ENCODE data around the gene EPAS1. TPM values are rescaled to one million over a fixed set of nuclear protein-coding genes. Genes with fewer than 3 reads are reported as not detected.

The EPAS1 gene
- total and polyA plus RNA-seq, 2 of the 13 experiments (the other 11 are each of a cell fraction or from before 2014, with no cell fraction given), result 47.1 to 182 TPM

DNA sequence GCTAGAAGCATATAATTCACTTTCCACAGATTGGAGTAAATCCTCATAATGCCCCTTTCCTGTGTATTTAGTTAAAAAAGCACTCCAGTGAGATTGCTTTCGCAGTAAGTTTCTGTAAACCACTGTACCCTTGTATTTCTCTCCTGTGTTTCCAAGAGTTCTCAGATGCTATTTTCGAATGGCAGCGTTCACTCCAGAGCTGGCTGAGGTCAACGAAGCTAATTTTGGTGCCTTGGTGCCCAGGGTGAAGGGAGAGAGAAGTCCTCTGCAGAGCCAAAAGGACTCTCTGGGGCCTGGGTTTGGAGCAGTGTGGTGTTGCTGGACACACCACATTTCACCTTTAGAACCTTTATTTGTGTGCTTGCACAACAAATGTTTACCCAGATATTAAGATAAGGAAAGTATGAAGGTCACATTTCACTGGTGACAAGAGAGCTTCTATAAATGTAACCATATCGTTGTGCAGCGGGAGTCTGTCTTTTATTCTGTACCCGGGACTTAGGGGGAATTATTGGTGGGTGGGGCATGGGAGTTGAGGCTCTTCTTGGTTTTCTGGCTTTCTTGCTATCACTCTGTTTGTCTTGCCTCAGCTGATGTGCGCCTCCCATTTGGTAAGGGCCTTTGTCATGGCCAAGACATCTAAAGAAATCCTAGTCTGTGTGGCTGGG is 9.9 kb downstream of the EPAS1 start (continued):
- TF ChIP-seq RORA (CRISPR knock-in tag; IDR thresholded peaks at IDR 0.05) (peak; percentile 71; the same call in 1 of the 2 replicates), MAFG (CRISPR knock-in tag; IDR thresholded peaks at IDR 0.05) (no peak), RFX1 (IDR thresholded peaks at IDR 0.05) (no peak), NCOA2 (CRISPR knock-in tag; IDR thresholded peaks at IDR 0.05) (peak; percentile 98), HMG20B (CRISPR knock-in tag; conservative IDR thresholded peaks at IDR 0.05) (peak; percentile 82), SAP130 (CRISPR knock-in tag; IDR thresholded peaks at IDR 0.05; ENCODE audit: low read depth) (peak; percentile 93), HDAC1 (CRISPR knock-in tag; IDR thresholded peaks at IDR 0.05) (peak; percentile 69; the same call in 1 of the 2 replicates), ZZZ3 (CRISPR knock-in tag; IDR thresholded peaks at IDR 0.05; ENCODE audit: borderline replicate concordance) (no peak), RCOR2 (CRISPR knock-in tag; IDR thresholded peaks at IDR 0.05) (peak; percentile 89), ZSCAN20 (CRISPR knock-in tag; IDR thresholded peaks at IDR 0.05; ENCODE audit: borderline replicate concordance) (0 out of 2 replicates have a peak, but pooled peaks have one; percentile 35), TOPORS (CRISPR knock-in tag; IDR thresholded peaks at IDR 0.05) (0 out of 2 replicates have a peak, but pooled peaks have one; percentile 6), TAF1 (CRISPR knock-in tag; IDR thresholded peaks at IDR 0.05) (peak; percentile 53; the same call in 1 of the 2 replicates), BRD4 (CRISPR knock-in tag; IDR thresholded peaks at IDR 0.05) (peak; percentile 56; the same call in 1 of the 2 replicates), ZNF282 (IDR thresholded peaks at IDR 0.05; ENCODE audit: partially characterized antibody) (no peak), GATAD1 (CRISPR knock-in tag; IDR thresholded peaks at IDR 0.05) (peak; percentile 74)
- TF ChIP-seq, protein P1, sequence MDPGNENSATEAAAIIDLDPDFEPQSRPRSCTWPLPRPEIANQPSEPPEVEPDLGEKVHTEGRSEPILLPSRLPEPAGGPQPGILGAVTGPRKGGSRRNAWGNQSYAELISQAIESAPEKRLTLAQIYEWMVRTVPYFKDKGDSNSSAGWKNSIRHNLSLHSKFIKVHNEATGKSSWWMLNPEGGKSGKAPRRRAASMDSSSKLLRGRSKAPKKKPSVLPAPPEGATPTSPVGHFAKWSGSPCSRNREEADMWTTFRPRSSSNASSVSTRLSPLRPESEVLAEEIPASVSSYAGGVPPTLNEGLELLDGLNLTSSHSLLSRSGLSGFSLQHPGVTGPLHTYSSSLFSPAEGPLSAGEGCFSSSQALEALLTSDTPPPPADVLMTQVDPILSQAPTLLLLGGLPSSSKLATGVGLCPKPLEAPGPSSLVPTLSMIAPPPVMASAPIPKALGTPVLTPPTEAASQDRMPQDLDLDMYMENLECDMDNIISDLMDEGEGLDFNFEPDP (CRISPR knock-in tag; conservative IDR thresholded peaks at IDR 0.05), result no peak
- TF ChIP-seq, protein P2, sequence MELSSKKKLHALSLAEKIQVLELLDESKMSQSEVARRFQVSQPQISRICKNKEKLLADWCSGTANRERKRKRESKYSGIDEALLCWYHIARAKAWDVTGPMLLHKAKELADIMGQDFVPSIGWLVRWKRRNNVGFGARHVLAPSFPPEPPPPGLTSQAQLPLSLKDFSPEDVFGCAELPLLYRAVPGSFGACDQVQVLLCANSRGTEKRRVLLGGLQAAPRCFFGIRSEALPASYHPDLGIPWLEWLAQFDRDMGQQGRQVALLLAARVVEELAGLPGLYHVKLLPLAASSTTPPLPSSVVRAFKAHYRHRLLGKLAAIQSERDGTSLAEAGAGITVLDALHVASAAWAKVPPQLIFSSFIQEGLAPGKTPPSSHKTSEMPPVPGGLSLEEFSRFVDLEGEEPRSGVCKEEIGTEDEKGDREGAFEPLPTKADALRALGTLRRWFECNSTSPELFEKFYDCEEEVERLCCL (CRISPR knock-in tag; IDR thresholded peaks at IDR 0.05; ENCODE audit: borderline replicate concordance), result no peak
- TF ChIP-seq, protein P3, sequence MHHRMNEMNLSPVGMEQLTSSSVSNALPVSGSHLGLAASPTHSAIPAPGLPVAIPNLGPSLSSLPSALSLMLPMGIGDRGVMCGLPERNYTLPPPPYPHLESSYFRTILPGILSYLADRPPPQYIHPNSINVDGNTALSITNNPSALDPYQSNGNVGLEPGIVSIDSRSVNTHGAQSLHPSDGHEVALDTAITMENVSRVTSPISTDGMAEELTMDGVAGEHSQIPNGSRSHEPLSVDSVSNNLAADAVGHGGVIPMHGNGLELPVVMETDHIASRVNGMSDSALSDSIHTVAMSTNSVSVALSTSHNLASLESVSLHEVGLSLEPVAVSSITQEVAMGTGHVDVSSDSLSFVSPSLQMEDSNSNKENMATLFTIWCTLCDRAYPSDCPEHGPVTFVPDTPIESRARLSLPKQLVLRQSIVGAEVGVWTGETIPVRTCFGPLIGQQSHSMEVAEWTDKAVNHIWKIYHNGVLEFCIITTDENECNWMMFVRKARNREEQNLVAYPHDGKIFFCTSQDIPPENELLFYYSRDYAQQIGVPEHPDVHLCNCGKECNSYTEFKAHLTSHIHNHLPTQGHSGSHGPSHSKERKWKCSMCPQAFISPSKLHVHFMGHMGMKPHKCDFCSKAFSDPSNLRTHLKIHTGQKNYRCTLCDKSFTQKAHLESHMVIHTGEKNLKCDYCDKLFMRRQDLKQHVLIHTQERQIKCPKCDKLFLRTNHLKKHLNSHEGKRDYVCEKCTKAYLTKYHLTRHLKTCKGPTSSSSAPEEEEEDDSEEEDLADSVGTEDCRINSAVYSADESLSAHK (CRISPR knock-in tag; IDR thresholded peaks at IDR 0.05; ENCODE audit: borderline replicate concordance), result no peak
- TF ChIP-seq, protein P4, sequence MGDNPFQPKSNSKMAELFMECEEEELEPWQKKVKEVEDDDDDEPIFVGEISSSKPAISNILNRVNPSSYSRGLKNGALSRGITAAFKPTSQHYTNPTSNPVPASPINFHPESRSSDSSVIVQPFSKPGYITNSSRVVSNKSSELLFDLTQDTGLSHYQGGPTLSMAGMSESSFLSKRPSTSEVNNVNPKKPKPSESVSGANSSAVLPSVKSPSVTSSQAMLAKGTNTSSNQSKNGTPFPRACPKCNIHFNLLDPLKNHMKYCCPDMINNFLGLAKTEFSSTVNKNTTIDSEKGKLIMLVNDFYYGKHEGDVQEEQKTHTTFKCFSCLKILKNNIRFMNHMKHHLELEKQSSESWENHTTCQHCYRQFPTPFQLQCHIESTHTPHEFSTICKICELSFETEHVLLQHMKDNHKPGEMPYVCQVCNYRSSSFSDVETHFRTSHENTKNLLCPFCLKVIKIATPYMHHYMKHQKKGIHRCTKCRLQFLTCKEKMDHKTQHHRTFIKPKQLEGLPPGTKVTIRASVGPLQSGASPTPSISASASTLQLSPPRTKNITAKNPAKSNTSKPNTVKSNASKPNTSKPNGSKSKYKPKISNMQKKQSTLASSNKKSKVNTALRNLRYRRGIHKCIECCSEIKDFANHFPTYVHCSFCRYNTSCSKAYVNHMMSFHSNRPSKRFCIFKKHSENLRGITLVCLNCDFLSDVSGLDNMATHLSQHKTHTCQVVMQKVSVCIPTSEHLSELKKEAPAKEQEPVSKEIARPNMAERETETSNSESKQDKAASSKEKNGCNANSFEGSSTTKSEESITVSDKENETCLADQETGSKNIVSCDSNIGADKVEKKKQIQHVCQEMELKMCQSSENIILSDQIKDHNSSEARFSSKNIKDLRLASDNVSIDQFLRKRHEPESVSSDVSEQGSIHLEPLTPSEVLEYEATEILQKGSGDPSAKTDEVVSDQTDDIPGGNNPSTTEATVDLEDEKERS (CRISPR knock-in tag; IDR thresholded peaks at IDR 0.05), result peak; percentile 74; the same call in 1 of the 2 replicates
- TF ChIP-seq, protein P5, sequence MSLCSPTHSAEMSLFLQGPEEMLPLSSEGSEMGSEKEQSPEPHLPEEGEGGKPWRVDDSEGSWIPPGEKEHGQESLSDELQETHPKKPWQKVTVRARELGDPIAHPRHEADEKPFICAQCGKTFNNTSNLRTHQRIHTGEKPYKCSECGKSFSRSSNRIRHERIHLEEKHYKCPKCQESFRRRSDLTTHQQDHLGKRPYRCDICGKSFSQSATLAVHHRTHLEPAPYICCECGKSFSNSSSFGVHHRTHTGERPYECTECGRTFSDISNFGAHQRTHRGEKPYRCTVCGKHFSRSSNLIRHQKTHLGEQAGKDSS (CRISPR knock-in tag; IDR thresholded peaks at IDR 0.05; ENCODE audit: borderline replicate concordance, low read depth), result no peak
